Measurements from ENCODE around the gene INVS.
"Not testable (repeated sequence)": the region's sequence is repeated elsewhere in the genome, so short reads cannot be mapped to it uniquely, and the experiment has no call there.

Gene INVS, protein sequence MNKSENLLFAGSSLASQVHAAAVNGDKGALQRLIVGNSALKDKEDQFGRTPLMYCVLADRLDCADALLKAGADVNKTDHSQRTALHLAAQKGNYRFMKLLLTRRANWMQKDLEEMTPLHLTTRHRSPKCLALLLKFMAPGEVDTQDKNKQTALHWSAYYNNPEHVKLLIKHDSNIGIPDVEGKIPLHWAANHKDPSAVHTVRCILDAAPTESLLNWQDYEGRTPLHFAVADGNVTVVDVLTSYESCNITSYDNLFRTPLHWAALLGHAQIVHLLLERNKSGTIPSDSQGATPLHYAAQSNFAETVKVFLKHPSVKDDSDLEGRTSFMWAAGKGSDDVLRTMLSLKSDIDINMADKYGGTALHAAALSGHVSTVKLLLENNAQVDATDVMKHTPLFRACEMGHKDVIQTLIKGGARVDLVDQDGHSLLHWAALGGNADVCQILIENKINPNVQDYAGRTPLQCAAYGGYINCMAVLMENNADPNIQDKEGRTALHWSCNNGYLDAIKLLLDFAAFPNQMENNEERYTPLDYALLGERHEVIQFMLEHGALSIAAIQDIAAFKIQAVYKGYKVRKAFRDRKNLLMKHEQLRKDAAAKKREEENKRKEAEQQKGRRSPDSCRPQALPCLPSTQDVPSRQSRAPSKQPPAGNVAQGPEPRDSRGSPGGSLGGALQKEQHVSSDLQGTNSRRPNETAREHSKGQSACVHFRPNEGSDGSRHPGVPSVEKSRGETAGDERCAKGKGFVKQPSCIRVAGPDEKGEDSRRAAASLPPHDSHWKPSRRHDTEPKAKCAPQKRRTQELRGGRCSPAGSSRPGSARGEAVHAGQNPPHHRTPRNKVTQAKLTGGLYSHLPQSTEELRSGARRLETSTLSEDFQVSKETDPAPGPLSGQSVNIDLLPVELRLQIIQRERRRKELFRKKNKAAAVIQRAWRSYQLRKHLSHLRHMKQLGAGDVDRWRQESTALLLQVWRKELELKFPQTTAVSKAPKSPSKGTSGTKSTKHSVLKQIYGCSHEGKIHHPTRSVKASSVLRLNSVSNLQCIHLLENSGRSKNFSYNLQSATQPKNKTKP

DNA sequence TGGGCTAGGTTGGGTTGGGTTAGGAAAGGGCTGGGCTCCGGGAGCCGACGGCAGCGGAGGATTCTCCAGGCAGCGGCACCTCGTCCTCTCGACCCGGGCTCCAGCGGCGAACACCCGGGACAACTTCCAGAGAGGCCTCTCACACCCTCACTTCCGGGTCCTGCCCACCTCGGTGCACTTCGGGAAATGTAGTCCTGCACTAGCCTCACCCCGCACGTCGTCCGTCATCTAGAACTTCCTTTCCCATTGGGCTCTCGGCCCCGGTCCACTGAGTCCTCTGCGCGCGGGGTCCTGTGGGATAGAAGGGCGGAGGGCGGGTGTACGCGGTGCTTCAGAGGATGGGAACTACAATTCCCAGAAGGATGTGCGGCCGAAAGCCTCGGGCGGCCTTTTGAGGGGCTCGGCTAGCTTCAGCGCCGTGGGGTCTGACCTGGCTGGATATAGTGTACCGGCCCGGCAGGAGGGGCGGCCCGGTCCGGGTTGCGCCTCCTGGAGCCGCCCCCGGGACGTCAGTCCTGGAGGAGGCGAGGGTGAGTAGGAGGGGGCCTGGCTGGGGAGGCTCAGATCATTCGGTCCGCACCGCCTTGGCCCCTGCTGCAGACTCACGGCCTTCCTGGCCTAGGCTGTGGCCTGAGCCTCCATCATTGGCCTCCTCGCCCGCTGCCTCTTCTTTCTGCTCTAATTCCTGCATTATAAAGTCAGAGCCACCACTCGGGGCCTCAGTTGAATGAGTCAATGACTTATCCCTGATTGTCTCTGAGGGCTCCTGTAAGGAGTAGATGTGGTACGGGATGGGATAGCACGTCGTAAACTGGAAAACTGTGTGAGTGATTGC lies at the start of gene INVS, which contains the start of gene ERP44:
TSS of gene INVS (plus strand) at position 357 of the 835 bp plus-strand sequence. CDS start 5,279 bp downstream, outside the sequence.
TSS of gene ERP44 (minus strand) at position 114 of the 835 bp plus-strand sequence. CDS start 160 bp downstream, outside the sequence.
- peak; percentile 94 to 97 (median 96) for DNase-seq (ENCODE audit: low read depth in 2 of 3, low spot score in 1 of 3)

DNA sequence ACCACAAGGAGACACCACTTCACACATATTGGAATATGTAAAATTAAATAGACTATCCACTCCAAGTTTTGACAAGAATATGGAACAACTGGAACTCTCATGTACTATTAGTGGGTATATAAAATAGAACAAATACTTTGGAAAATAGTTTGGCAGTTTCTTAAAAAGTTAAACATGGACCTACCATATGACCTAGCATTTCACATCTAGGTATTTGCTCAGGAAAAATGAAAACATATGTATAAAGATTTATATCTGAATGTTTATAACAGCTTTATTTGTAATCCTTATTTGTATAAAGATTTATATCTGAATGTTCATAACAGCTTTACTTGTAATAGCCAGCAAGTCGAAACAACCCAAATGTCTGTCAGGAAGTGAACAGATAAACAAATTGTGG lies 49.5 kb upstream of the INVS start:
- no peak for DNase-seq (ENCODE audit: low read depth in 2 of 3, low spot score in 1 of 3)

DNA sequence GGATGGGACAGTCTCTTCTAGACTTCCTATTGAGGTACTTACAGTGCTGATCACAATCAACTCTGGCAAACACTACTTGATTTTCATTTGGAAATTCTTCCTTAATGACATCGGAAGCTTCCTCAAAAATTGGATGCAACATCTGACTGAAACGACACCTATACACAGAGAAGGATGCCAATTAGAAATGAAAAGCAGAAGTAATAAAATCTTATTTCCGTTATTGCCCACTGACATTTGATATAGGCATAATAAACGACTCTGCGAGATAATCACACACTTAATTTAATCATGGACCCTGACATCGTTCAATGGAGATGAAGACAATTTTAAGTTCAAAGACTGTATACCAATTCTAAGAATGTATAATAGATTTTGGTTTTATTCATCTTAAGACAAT lies 46.7 kb upstream of the INVS start:
- no peak for DNase-seq (ENCODE audit: low read depth in 2 of 3, low spot score in 1 of 3)

DNA sequence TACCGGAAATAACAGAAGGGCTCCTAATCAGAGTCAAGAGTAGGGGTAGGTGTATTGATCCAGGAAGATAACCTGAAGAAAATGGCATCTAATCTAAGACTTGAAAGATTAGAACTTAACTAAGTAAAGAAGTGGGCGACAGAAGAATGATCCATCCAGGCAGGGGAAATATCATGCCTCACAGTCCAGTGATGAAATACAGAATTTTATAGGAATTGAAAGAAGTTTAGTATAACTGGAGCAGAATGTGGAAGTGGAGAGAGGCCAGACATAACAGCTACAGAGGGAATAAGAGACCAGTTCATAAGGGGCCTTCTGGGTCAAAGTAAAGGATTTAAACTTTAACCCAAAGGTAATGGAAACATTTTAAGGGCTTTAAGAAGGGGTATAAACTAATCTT lies 42.5 kb upstream of the INVS start:
- no peak for DNase-seq (ENCODE audit: low read depth in 2 of 3, low spot score in 1 of 3)

DNA sequence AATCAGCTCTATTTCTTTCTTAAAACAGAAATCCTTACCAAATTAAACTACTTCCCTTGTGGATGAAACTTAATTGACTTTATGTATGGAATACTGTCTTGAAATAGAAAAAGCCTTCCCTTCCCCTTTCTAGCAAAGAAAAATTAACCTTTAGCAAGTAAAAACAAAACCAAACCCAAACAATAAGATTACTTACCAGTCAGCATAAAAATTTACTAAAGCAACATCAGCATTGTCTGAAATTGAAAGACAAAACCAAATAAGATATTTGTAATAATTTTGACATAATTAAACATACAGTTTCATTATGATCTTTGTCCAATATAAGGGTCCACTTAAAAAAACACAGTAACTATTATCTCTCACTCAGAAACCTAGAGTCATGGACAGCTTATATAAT lies 41.4 kb upstream of the INVS start:
- no peak for DNase-seq (ENCODE audit: low read depth in 2 of 3, low spot score in 1 of 3)

DNA sequence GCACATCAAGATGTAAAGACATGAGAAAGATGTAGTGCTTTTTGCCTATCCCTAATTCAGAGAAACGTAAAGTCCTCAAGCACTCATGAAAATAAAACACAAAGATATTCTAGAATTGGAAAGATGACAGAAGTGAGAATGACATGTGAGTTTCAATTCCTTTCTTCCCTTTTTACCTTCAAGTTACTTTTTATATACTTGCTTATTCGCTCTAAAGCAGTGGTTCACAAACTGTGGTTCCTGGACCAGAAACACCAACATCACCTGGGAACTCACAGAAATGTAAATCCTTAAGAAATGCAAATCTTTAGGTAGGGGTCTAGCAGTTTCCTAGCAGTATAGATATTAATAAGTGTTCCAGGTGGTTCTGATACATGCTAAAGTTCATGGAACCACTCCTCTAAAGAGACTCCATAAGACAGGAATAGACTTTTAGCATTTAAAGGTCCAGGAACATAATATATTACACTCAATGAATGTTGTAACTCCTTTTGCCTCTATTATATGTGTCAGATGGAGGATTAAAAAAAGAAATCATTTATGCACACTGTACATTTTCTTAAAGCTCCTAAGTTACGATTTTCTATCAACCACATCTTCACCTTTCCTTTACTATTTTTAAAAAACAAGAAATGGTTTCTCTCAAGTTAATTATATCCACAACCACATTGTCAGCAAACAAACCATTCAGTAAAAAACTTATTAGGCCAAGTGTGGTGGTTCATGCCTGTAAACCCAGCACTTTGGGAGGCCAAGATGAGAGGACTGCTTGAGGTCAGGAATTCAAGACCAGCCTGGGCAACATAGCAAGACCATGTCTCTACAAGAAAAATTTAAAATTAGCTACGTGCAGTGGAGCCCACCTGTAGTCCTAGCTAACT lies 40.1 kb upstream of the INVS start:
- no peak for DNase-seq (ENCODE audit: low read depth in 2 of 3, low spot score in 1 of 3)

DNA sequence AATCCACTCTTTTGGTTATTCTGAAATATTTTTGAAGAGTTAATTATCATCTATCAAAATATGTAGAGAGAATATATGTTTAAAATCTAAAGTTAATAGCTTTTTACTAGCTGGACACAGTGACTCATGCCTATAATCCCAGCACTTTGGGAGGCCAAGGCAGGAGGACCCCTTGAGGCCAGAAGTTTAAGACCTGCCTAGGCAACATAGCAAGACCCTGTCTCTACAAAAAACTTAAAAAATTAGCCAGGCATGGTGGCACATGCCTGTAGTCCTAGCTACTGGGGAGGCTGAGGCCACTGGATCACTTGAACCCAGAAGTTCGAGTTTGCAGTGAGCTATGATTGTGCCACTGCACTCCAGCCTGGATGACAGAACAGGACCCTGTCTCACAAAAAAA lies 36.4 kb upstream of the INVS start:
- DNase-seq (ENCODE audit: low read depth in 2 of 3, low spot score in 1 of 3) = not testable (repeated sequence)

DNA sequence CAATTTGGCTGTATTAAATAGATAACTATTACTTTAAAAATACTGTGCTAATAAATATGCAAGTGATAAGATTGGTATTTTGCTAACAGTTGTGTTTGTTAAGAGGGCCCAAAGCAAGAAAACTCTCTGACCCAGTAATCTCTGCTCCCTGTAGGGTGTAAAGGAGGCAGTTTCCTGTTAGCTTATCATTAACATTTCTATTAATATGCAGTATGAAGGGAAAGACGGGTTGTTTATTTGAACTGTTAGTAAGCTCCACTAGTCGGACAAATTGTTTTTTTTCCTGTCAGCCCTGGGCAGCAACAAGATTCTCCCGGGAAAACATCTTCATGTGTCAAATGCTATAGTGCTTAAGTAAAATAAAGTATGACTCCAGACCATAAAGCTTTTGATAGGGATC lies 35.9 kb upstream of the INVS start:
- no peak for DNase-seq (ENCODE audit: low read depth in 2 of 3, low spot score in 1 of 3)

DNA sequence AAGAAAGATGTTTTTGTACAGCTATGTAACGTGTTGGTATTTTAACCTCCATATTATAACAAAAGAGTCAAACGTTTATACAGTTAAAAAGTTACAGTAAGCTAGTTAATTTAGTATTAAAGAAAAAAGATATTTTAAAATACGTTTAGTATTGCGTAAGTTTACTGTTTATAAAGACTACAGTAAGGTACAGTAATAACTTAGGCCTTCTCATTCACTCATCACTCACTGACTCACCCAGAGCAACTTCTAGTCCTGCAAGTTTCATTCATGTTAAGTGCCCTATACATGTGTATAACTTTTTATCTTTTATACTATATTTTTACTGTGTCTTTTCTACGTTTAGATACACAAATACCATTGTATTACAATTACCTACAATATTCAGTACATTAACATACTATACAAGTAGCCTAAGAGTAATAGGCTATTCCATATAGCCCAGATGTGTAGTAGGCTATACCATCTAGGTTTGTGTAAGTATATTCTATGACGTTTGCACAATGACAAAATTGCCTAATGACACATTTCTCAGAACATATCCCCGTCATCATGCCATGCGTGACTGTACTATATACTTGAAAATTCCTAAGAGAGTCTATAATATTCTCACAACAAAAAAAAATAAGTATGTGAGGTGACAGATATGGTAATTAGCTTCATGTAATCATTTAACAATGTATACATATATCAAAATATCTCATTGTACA lies 34.0 kb upstream of the INVS start:
- DNase-seq (ENCODE audit: low read depth in 2 of 3, low spot score in 1 of 3) = no peak

DNA sequence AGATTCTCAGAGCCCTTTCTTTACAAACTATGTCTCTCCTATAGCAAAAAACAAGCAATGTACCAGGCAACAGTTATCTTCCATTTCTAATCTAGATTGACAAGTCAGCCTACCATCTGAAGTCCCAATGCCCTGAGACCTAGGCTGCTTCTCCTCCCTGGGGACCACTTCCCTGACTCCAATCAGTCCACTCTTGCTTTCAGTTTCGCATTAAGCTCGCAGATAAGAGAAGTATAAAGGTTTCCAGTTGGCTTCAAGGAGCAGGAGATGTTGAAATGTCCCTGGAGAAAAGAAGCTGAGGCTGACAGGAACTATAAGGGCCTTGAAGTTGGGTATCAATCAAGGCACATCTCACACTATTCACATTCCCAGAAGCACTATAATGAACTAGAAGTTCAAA lies 32.5 kb upstream of the INVS start:
- no peak for DNase-seq (ENCODE audit: low read depth in 2 of 3, low spot score in 1 of 3)

DNA sequence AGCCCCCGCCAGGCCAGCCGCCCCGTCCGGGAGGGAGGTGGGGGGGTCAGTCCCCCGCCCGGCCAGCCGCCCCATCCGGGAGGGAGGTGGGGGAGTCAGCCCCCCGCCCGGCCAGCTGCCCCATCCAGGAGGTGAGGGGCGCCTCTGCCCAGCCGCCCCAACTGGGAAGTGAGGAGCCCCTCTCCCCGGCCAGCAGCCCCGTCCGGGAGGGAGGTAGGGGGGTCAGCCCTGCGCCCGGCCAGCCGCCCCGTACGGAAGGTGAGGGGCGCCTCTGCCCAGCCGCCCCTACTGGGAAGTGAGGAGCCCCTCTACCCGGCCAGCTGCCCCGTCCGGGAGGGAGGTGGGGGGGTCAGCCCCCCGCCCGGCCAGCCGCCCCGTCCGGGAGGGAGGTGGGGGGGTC lies 31.1 kb upstream of the INVS start:
- not testable (repeated sequence) for DNase-seq (ENCODE audit: low read depth in 2 of 3, low spot score in 1 of 3)

DNA sequence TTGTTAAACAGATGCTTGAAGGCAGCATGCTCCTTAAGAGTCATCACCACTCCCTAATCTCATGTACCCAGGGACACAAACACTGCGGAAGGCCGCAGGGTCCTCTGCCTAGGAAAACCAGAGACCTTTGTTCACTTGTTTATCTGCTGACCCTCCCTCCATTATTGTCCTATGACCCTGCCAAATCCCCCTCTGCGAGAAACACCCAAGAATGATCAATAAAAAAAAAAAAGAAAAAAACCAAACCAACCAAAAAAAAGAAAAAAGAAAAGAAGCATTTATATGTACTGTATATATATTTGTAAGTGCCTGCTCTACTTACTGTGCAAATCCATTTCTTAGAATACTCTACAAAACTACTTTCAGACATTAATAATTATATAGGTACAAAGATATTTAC lies 30.0 kb upstream of the INVS start:
- not testable (repeated sequence) for DNase-seq (ENCODE audit: low read depth in 2 of 3, low spot score in 1 of 3)

DNA sequence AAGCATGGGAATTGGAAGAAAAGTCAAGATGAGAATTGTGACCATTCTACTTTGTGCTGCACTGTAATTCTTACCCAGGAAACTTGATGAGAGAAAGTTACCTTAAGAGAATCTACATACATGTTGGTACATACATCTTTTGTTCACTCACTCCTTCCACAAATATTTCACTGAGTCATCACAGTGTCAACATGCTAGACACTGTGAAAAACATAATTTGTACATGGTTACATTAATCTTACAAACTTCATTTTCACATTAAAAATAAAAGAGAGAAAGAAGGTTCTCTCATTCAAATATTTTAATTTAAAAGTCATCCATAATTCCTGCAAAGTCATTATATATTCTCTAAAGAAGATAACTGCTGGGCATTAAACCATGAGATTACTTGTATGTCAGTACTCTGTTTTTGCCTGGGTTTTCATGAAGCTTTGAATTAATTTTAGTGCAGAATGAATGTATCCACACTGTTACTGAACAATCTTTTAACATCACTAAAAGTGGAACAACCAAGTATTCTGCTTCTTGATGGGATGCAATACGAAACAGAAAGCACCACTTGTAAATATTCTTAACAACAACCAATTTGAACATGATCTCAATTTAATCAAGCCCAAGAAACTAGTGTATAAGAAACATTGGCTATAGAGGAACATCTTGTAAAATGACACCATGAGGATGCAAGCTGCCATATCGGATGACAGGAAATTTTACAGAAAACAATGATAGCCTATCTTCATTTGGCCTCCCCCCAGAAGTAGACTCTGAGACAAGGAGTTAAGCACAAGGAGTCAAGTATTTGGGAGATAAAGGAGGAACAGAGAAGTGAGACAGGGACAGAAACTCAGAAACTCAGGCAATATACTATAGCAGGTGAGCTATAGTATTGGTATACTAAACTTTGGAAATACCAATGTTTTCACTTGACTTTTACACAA lies 28.7 kb upstream of the INVS start:
- DNase-seq (ENCODE audit: low read depth in 2 of 3, low spot score in 1 of 3) = no peak

DNA sequence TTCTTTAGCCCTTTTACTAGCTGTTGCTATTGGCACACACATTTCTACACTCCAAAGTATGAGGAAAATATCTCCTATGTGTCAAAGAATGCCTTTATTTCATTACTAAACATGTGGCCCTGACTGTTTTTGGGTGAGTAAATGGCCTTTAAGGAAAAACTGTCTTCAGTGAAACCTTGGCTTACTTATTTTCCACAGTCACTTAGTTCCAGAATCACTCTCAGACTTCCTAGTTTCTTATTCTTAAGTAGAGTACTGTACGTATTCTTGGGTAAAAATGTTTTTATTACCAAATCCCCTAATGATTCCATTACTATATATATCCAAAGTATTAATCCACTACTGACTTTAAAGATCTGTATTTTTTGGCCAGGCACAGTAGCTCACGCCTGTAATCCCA lies 27.8 kb upstream of the INVS start:
- DNase-seq (ENCODE audit: low read depth in 2 of 3, low spot score in 1 of 3) = no peak

DNA sequence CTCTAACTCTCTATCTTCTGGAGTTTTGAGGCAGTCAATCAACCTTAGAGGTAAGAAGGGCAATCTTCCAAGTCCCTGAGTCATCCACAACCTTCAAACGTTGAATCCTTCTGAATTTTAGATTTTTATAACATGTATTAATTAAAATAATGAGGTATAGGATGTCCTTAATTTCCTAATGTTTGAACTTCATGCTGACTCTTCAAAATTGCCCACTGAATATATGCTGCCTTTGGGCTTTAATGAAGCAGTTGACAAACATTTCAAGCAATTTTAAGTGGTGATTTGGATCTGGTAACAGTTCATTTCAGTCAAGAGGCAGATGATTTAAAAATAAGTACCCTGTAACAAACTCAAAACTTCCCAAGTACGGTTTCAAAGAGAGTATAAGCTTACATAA lies 26.2 kb upstream of the INVS start:
- DNase-seq (ENCODE audit: low read depth in 2 of 3, low spot score in 1 of 3) = no peak

DNA sequence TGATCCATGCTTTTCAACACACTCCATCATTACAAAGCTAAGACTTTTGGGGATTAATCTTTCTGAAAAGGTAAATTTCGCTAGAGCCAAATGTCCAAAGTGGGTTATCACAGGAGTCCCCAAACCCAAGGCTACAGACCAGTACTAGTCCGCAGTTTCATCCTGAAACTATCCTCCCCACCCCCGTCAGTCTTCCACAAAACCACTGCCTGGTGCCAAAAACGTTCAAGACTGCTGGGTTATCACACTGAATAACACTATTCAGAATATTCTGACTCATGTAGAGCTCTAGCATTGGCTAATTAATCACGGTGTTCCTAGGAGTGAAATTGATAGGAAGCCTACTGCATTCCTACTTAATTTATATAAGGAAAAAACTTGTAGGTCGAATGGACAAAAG lies 24.9 kb upstream of the INVS start:
- no peak for DNase-seq (ENCODE audit: low read depth in 2 of 3, low spot score in 1 of 3)

DNA sequence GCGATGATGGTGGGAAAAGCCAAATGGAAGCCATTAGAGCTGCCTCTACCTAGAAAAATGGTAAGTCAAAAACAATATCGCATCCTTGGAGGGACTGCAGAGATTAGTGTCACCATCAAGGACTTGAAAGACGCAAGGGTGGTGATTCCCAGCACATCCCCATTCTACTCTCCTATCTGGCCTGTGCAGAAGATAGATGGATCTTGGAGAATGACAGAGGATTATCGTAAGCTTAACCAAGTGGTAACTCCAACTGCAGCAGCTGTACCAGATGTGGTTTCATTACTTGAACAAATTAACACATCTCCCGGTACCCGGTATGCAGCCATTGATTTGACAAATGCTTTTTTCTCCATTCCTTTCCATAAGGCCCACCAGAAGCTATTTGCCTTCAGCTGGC lies 24.1 kb upstream of the INVS start:
- DNase-seq (ENCODE audit: low read depth in 2 of 3, low spot score in 1 of 3) = no peak

DNA sequence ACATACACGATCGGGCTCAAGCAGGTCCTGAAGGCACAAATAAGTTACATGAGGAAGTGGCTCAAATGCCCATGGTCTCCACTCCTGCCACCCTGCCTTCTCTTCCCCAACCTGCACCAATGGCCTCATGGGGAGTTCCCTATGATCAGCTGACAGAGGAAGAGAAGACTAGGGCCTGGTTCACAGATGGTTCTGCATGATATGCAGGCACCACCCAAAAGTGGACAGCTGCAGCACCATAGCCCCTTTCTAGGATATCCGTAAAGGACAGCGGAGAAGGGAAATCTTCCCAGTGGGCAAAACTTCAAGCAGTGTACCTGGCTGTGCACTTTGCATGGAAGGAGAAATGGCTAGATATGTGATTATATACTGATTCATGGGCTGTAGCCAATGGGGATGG lies 22.8 kb upstream of the INVS start:
- not testable (repeated sequence) for DNase-seq (ENCODE audit: low read depth in 2 of 3, low spot score in 1 of 3)

Data from stimulated activated CD4-positive, alpha-beta T cell treated with anti-CD3 and anti-CD28 coated beads, Interleukin-12 subunit alpha, Interleukin-12 subunit beta, amount 100 ng/mL, for 48 hours (primary cell).